OCI-LY7 (cell line): Measurements from ENCODE around the gene YTHDF1. TPM values are rescaled to one million over a fixed set of nuclear protein-coding genes. Genes with fewer than 3 reads are reported as not detected.
A peak's percentile ranks its signal among the peaks of the same experiment; 100 is the strongest.

Experiments
- BruUV-seq: library from RNA; stranded (reverse); fragments of 400-500 nt; replicated peaks from 2 replicates; lab custom pipeline; 2021; lab: Mats Ljungman, UMichigan
- CTCF ChIA-PET: fragments of 300-600 bp; sonication (Branson Sonifier 250); formaldehyde crosslinking; loops from one replicate; lab custom pipeline; 2022; ENCODE audit warnings: antibody characterized with exemption; ENCODE audit not compliant: unreplicated experiment; lab: Charles Lee
- POLR2A ChIA-PET: fragments of 300-600 bp; sonication (Branson Sonifier 250); formaldehyde crosslinking; loops from one replicate; lab custom pipeline; 2022; ENCODE audit warnings: antibody characterized with exemption; lab: Charles Lee
- DNase-seq: peaks from one replicate; pipeline ENCODE4 v3.0.0-alpha.2; 2015; ENCODE audit warnings: low spot score
- H2AFZ ChIP-seq: fragments of 200-600 bp; sonication (generic), shearing (Covaris generic); 2 replicates; pipeline ENCODE4 v1.6.1; 2014; ENCODE audit warnings: mild to moderate bottlenecking, antibody characterized with exemption, low read length, moderate library complexity
- H3K27ac ChIP-seq: fragments of 200-600 bp; sonication (generic); 2 replicates; pipeline ENCODE4 v1.5.1; 2014; ENCODE audit warnings: mixed run types, low read depth, mild to moderate bottlenecking, moderate library complexity, low read length, inconsistent platforms; ENCODE audit not compliant: poor library complexity, severe bottlenecking
- H3K36me3 ChIP-seq: fragments of 200-600 bp; sonication (generic); 2 replicates; pipeline ENCODE4 v1.6.1; 2014; ENCODE audit warnings: mild to moderate bottlenecking, antibody characterized with exemption, low read length, moderate library complexity, mixed read lengths; ENCODE audit not compliant: insufficient read depth
- H3K4me1 ChIP-seq: fragments of 200-600 bp; sonication (generic); 2 replicates; pipeline ENCODE4 v1.5.1; 2014; ENCODE audit warnings: mild to moderate bottlenecking, low read length; ENCODE audit not compliant: insufficient read depth, poor library complexity, severe bottlenecking
- H3K4me2 ChIP-seq: fragments of 200-600 bp; sonication (generic); 2 replicates; pipeline ENCODE4 v1.6.1; 2014; ENCODE audit warnings: mild to moderate bottlenecking, low read length
- H3K4me3 ChIP-seq: fragments of 200-600 bp; sonication (generic); 2 replicates; pipeline ENCODE4 v1.5.1; 2014; ENCODE audit warnings: mild to moderate bottlenecking, low read depth, low read length; ENCODE audit not compliant: poor library complexity, severe bottlenecking
- H3K79me2 ChIP-seq: fragments of 200-600 bp; sonication (generic); 2 replicates; pipeline ENCODE4 v1.6.1; 2016; ENCODE audit warnings: low read depth, mild to moderate bottlenecking, low read length, moderate library complexity, mixed read lengths; ENCODE audit not compliant: insufficient read depth
- H3K9me2 ChIP-seq: fragments of 200-600 bp; sonication (generic); 2 replicates; pipeline ENCODE4 v1.6.1; 2016; ENCODE audit warnings: mild to moderate bottlenecking, low read length, mixed read lengths; ENCODE audit not compliant: insufficient read depth
- H3K9me3 ChIP-seq: fragments of 200-600 bp; sonication (generic); 2 replicates; pipeline ENCODE4 v1.6.1; 2014; ENCODE audit warnings: mild to moderate bottlenecking, mixed run types, low read length, mixed read lengths
- H4K20me1 ChIP-seq: fragments of 200-600 bp; sonication (generic); 2 replicates; pipeline ENCODE4 v1.6.1; 2014; ENCODE audit warnings: mild to moderate bottlenecking, antibody characterized with exemption, low read length, moderate library complexity, mixed read lengths; ENCODE audit not compliant: insufficient read depth
- EZH2phosphoT487 ChIP-seq: fragments of 200-600 bp; sonication (generic); IDR thresholded peaks from 2 replicates; pipeline ENCODE4 v1.6.1; 2018; ENCODE audit warnings: low read depth, borderline replicate concordance, mild to moderate bottlenecking, mixed run types, antibody characterized with exemption, low read length, moderate library complexity, mixed read lengths
- intact Hi-C: fragments of 100-400 bp; cut with micrococcal nuclease; formaldehyde crosslinking; loops from one replicate; pipeline ENCODE4 v1.10.0; 2022; ENCODE audit not compliant: unreplicated experiment
- total RNA-seq, 2 experiments: library from RNA; depleted of rRNA in 1 of 2; stranded (reverse); fragments of >200 nt in 1 of 2; shearing (Covaris generic) in 1 of 2; gene quantifications; 2 replicates each; pipeline ENCODE4 v1.2.3, GENCODE V29; 2014 to 2022
- TF ChIP-seq, protein P1 (sequence below): fragments of 200-600 bp; sonication (generic); conservative IDR thresholded peaks from 2 replicates; pipeline ENCODE4 v1.5.1; 2014; ENCODE audit warnings: mild to moderate bottlenecking, antibody characterized with exemption, low read length, moderate library complexity, mixed read lengths

YTHDF1 gene
- total RNA-seq, 2 experiments from 2014 or later, result 31.3 to 42.7 TPM

DNA sequence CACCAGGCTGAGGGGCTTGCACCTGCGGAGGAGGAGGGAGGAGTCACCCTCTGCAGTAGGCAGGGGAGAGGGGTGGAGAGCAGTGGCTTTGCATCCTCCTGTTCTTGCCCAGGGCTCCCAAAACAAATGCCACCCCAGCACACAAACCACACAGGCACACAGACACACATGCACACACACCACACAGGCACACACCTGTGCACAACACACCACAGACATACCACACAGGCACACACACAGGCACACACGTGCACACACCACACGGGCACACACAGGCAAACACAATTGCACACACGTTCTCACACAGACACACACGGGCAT is 26.6 kb downstream of the YTHDF1 start:
- no peak overlapping the region for H3K27ac ChIP-seq
- POLR2A ChIA-PET, result no interaction called here
- no peak for DNase-seq
- H3K4me3 ChIP-seq, result no peak overlapping the region
- no peaks in the 10 kb centered on the region for H3K4me1 ChIP-seq
- H3K79me2 ChIP-seq, result no peaks in the 10 kb centered on the region
- no peak overlapping the region for H3K4me2 ChIP-seq
- H4K20me1 ChIP-seq, result no peaks in the 10 kb centered on the region
- TF ChIP-seq EZH2phosphoT487, result no peak
- TF ChIP-seq, protein P1, sequence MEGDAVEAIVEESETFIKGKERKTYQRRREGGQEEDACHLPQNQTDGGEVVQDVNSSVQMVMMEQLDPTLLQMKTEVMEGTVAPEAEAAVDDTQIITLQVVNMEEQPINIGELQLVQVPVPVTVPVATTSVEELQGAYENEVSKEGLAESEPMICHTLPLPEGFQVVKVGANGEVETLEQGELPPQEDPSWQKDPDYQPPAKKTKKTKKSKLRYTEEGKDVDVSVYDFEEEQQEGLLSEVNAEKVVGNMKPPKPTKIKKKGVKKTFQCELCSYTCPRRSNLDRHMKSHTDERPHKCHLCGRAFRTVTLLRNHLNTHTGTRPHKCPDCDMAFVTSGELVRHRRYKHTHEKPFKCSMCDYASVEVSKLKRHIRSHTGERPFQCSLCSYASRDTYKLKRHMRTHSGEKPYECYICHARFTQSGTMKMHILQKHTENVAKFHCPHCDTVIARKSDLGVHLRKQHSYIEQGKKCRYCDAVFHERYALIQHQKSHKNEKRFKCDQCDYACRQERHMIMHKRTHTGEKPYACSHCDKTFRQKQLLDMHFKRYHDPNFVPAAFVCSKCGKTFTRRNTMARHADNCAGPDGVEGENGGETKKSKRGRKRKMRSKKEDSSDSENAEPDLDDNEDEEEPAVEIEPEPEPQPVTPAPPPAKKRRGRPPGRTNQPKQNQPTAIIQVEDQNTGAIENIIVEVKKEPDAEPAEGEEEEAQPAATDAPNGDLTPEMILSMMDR, result no peak
- CTCF ChIA-PET, result no interaction called here
- no TSS peak for BruUV-seq
- no peak overlapping the region for H2AFZ ChIP-seq
- H3K36me3 ChIP-seq, result peaks cover under 1% of the 10 kb centered on the region; the same call in 1 of the 2 replicates
- H3K9me3 ChIP-seq, result no peaks in the 10 kb centered on the region
- intact Hi-C loops, result no loop called here
- no peaks in the 10 kb centered on the region for H3K9me2 ChIP-seq

DNA sequence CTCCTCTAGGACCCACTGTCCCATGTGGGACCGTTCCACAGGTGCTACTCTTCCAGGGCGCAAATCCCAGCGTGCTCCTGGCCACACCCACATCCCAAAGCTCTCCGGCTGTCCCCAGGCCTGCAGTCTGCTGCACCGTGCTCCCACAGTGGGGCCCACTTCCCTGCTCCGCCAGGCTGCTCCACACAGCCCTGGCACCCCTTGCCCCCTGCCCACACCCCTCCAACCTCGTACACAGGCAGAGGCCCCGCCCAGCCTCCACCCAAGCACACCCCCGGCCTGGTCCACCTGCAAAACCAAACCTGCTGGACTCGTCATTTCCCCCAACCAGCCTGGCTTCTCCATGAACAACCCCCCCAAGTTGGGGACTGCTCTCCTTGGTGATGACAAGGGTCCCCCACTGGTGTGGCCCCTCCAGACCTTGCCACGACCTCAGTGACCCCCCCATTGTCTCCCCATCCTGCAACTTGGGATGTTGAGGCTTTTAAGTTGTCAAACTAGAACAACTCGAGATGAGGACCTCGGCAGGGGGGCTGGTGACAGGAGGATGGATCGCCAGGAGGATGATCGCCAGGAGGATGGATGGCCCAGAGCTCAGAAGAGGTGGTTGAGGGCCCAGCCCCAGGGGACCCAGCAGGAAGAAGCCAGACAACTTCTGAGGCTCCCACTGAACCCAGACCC is 27.1 kb downstream of the YTHDF1 start:
- Histone ChIP-seq H3K27ac (no peak overlapping the region), H2AFZ (no peak overlapping the region), H3K79me2 (no peaks in the 10 kb centered on the region), H4K20me1 (no peaks in the 10 kb centered on the region), H3K36me3 (no peaks in the 10 kb centered on the region), H3K4me3 (no peak overlapping the region), H3K9me2 (no peaks in the 10 kb centered on the region), H3K4me1 (no peaks in the 10 kb centered on the region), H3K4me2 (no peak overlapping the region), H3K9me3 (no peaks in the 10 kb centered on the region)
- CTCF ChIA-PET, result no interaction called here
- BruUV-seq, result no TSS peak
- TF ChIP-seq, protein P1, result no peak
- TF ChIP-seq EZH2phosphoT487, result no peak
- POLR2A ChIA-PET, result no interaction called here
- peak; percentile 15 for DNase-seq
- intact Hi-C loops, result no loop called here

DNA sequence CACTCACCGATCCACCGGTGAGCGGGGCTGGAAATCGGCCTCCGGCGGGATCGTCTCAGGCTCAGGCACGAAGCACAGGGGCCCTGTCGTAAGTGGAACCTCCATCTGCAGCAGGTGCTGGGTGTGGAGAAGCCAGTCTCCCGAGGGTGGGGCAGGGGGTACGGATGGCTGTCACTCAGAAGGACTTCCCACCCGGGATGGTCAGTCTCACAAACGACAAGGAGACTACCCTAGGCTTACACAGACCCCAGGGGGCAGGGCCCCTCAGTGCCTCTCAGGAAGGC is 27.8 kb downstream of the YTHDF1 start:
- TF ChIP-seq, protein P1, result no peak
- TF ChIP-seq EZH2phosphoT487, result no peak
- H3K4me2 ChIP-seq, result no peak overlapping the region
- H3K4me1 ChIP-seq, result no peaks in the 10 kb centered on the region
- no peak overlapping the region for H3K27ac ChIP-seq
- no peaks in the 10 kb centered on the region for H4K20me1 ChIP-seq
- H3K4me3 ChIP-seq, result no peak overlapping the region
- BruUV-seq, result no TSS peak
- ChIA-PET POLR2A (no interaction called here), CTCF (no interaction called here)
- intact Hi-C loops, result no loop called here
- no peak for DNase-seq
- no peaks in the 10 kb centered on the region for H3K9me3 ChIP-seq
- no peaks in the 10 kb centered on the region for H3K9me2 ChIP-seq
- no peak overlapping the region for H2AFZ ChIP-seq
- H3K36me3 ChIP-seq, result no peaks in the 10 kb centered on the region
- H3K79me2 ChIP-seq, result no peaks in the 10 kb centered on the region
